Thyroid gland (tissue), 4 donors: ENCODE results near the gene SLC35G3. TPM values are rescaled to one million over a fixed set of nuclear protein-coding genes. Genes with fewer than 3 reads are reported as not detected.
"Not testable (repeated sequence)": the region's sequence is repeated elsewhere in the genome, so short reads cannot be mapped to it uniquely, and the experiment has no call there.

Source experiments
- DNase-seq, 2 donors: peaks; one replicate each; pipeline ENCODE4 v3.0.0-alpha.2; 2019
- H3K27ac ChIP-seq, 3 donors: fragments of 200-600 bp; sonication (generic); 1 replicate in 2 of 3; 2 replicates in 1 of 3; pipeline ENCODE4 v1.5.1; 2016 to 2019; ENCODE audit warnings: mild to moderate bottlenecking in 1 of 3, moderate library complexity in 1 of 3
- H3K27me3 ChIP-seq: fragments of 200-600 bp; sonication (generic); one replicate; pipeline ENCODE4 v1.5.1; 2019
- H3K36me3 ChIP-seq, 2 donors: fragments of 200-600 bp; sonication (generic); one replicate each; pipeline ENCODE4 v1.5.1; 2016 to 2019
- H3K4me1 ChIP-seq, 2 donors: fragments of 200-600 bp; sonication (generic); one replicate each; pipeline ENCODE4 v1.5.1; 2017 to 2019
- H3K4me3 ChIP-seq, 3 donors: fragments of 200-600 bp; sonication (generic); replicated peaks in 1 of 3; 1 replicate in 2 of 3; 2 replicates in 1 of 3; pipeline ENCODE4 v1.5.1; 2016; ENCODE audit warnings: mild to moderate bottlenecking in 1 of 3
- H3K9me3 ChIP-seq: fragments of 200-600 bp; sonication (generic); one replicate; pipeline ENCODE4 v1.5.1; 2017
- POLR2A ChIP-seq, 2 donors: fragments of 450-650 bp; IDR thresholded peaks; one replicate each; pipeline ENCODE4 v1.6.1; 2017; ENCODE audit warnings: antibody characterized with exemption in 2 of 2, mild to moderate bottlenecking in 2 of 2, moderate library complexity in 1 of 2
- WGBS, 2 donors: methylation state at CpG; one replicate each; pipeline ENCODE4 v1.1.5; 2017; 5-methylcytosine and 5-hydroxymethylcytosine counted together
- intact Hi-C: fragments of 100-400 bp; cut with DNase I; formaldehyde crosslinking; loops from one replicate; pipeline ENCODE4 v1.15.1; 2023
- total RNA-seq, 4 donors: library from RNA; depleted of rRNA; stranded (reverse); fragments of >200 nt; gene quantifications; one replicate each; pipeline ENCODE4 v1.2.3, GENCODE V29; 2016
- TF ChIP-seq, protein P1 (sequence below), 6 experiments: fragments of 200-600 bp in 3 of 6; fragments of 450-650 bp in 3 of 6; sonication (generic) in 3 of 6; IDR thresholded peaks; one replicate each; pipeline ENCODE4 v1.5.1; 2016 to 2019; ENCODE audit warnings: antibody characterized with exemption in 6 of 6, mild to moderate bottlenecking in 2 of 6, inconsistent platforms in 1 of 6, moderate library complexity in 1 of 6

Gene SLC35G3
- total RNA-seq, 4 donors from 2014 or later, result not detected

DNA sequence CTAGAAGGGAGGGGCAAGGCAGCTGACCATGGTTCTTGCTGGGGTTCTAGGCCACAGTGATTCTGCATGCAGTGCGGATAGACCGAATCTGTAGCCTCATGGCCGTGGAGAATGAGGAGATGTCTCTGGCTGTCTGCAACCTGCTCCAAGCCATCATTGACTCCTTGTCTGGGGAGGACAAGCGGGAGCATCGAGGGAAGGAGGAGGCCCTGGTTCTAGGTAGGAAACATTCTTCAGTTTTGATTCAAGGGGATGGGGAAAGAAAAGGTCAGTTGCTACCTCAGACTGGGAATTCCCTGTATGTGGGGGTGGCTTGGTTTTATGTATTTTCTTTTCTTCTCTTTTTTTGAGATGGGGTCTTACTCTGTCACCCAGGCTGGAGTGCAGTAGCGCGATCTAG is 38.9 kb downstream of the SLC35G3 start:
- H3K36me3 ChIP-seq, result no peaks in the 10 kb centered on the region
- no peaks in the 10 kb centered on the region for H3K4me1 ChIP-seq
- H3K9me3 ChIP-seq, result no peaks in the 10 kb centered on the region
- H3K4me3 ChIP-seq, result no peak overlapping the region
- H3K27me3 ChIP-seq, result no peaks in the 10 kb centered on the region
- intact Hi-C loops, result no loop called here
- TF ChIP-seq, protein P1, sequence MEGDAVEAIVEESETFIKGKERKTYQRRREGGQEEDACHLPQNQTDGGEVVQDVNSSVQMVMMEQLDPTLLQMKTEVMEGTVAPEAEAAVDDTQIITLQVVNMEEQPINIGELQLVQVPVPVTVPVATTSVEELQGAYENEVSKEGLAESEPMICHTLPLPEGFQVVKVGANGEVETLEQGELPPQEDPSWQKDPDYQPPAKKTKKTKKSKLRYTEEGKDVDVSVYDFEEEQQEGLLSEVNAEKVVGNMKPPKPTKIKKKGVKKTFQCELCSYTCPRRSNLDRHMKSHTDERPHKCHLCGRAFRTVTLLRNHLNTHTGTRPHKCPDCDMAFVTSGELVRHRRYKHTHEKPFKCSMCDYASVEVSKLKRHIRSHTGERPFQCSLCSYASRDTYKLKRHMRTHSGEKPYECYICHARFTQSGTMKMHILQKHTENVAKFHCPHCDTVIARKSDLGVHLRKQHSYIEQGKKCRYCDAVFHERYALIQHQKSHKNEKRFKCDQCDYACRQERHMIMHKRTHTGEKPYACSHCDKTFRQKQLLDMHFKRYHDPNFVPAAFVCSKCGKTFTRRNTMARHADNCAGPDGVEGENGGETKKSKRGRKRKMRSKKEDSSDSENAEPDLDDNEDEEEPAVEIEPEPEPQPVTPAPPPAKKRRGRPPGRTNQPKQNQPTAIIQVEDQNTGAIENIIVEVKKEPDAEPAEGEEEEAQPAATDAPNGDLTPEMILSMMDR (IDR thresholded peaks at IDR 0.05), result no peak
- TF ChIP-seq POLR2A (IDR thresholded peaks at IDR 0.05), result no peak
- DNase-seq, result no peak
- no peak overlapping the region for H3K27ac ChIP-seq
- 92 to 95% methylated on average over 7 of the region's 7 CpGs for WGBS, 2 donors

DNA sequence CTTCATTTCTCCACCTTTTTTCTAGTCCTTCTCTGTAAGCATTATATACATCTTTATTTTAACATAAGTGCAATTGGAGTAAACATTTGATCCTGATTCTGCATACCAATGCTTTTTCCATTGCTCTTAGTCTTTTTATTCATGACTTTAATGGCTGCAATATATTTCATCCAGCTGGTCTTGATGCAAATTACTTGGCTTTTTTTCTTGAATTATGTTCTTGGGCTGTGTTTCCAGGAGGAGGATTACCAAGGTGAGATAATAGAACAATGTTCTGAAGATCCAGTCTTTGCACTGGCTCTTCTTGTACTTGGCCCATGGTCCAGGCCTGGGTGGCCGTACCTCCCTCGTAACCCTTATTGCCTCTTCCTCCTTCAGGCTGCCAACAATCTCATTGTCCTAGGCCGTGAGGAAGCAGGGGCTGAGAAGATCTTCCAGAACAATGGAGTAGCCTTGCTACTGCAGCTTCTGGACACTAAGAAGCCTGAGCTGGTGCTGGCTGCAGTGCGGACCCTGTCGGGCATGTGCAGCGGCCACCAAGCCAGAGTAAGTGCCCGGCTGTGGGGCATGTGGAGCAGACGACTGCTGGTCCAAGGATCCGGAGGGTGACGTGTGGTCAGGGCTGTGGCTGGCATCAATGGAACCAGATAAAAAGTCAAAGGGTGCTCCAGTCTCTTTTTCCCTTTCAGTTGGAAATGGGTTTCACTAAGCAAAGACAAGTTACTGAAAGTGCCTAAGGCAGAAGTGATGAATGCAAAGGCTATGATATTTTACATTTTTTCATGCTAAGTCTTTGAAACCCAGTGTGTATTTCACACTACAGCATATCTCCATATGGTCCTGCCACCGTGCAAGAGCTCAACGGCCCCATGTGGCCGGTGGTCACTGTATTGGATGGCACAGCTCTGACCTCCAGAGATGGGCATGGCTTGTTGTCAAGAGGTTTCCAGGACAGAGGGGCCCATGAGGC is 39.7 kb downstream of the SLC35G3 start:
- no peak overlapping the region for H3K27ac ChIP-seq
- H3K9me3 ChIP-seq, result no peaks in the 10 kb centered on the region
- no peak overlapping the region for H3K4me3 ChIP-seq
- H3K4me1 ChIP-seq, result no peaks in the 10 kb centered on the region
- TF ChIP-seq, protein P1 (IDR thresholded peaks at IDR 0.05), result no peak
- TF ChIP-seq POLR2A (IDR thresholded peaks at IDR 0.05), result no peak
- 88 to 90% methylated on average over 12 to 13 of the region's 13 CpGs for WGBS, 2 donors
- H3K27me3 ChIP-seq, result no peaks in the 10 kb centered on the region
- intact Hi-C loops, result no loop called here
- DNase-seq, result no peak
- H3K36me3 ChIP-seq, result no peaks in the 10 kb centered on the region

DNA sequence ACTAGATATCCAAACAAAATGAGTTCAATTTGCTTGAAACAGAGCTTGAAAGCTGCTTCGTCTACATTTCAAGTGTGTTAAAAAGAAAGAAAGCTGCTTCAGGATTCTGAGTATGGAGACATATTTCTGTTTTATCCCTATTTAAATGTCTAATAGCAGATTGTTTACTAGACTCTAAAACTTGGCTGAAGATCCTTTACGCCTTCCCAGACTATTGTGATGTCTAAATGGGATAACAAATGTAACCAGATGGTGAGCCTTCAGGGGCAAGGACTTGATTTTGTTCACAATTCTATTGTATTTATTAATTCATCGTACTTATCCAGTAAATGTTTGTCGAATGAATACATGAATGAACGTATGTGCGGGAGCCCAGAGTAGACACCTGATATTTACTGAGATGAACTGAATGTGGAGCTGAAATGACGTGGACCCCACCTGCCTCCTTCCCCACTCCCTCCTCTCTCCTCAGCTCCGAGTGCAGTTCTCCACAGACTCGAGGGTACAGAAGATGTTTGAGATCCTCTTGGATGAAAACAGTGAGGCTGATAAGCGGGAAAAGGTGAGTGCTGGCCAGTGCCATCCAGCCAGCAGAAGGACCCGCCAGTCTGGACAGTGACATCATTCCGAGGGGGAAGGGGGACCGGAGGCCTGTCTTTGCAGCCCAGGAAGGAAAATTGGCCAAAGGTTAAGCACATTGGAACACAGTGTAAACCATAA is 41.6 kb downstream of the SLC35G3 start:
- WGBS, 2 donors, result 61 to 63% methylated on average over 13 of the region's 13 CpGs
- no peak for TF ChIP-seq POLR2A (IDR thresholded peaks at IDR 0.05)
- TF ChIP-seq, protein P1 (IDR thresholded peaks at IDR 0.05), result no peak

DNA sequence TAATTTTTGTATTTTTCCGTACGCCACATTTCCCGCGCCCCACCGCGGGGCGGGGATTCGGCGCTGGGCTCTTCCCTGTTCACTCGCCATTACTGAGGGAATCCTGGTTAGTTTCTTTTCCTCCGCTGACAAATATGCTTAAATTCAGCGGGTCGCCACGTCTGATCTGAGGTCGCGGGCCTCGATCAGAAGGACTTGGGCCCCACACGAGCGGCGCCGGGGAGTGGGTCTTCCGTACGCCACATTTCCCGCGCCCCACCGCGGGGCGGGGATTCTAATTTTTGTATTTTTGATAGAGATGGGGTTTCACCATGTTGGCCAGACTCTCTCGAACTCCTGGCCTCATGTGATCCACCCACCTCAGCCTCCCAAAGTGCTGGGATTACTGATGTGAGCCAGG is 43.1 kb downstream of the SLC35G3 start:
- DNase-seq, H3K9me3 ChIP-seq, H3K4me3 ChIP-seq, H3K27me3 ChIP-seq, intact Hi-C loops, H3K27ac ChIP-seq, H3K36me3 ChIP-seq, H3K4me1 ChIP-seq: not testable (repeated sequence)
- WGBS, 2 donors, result 83 to 91% methylated on average over 29 of the region's 29 CpGs

More for the DNA sequence above, 41.6 kb downstream of the SLC35G3 start:
- no peak for DNase-seq
- H3K4me3 ChIP-seq, result no peak overlapping the region
- no peaks in the 10 kb centered on the region for H3K36me3 ChIP-seq
- no peaks in the 10 kb centered on the region for H3K4me1 ChIP-seq
- intact Hi-C loops, result no loop called here
- no peaks in the 10 kb centered on the region for H3K9me3 ChIP-seq
- no peak overlapping the region for H3K27ac ChIP-seq
- H3K27me3 ChIP-seq, result no peaks in the 10 kb centered on the region

DNA sequence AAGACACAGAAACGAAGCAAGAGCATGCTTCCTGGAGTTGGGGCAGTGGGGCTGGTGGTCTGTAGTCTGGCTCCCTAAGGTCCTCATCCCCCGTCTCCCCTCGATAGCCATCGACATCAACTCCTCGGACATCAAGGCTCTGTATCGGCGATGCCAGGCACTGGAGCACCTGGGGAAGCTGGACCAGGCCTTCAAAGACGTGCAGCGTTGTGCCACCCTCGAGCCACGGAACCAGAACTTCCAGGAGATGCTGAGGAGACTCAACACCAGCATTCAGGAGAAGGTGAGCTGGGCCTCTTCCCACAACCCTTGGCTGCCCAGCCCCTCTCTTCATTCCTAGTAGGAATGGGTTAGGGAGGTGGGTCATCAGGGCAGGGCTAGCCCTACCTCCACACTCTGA is 44.3 kb downstream of the SLC35G3 start:
- WGBS, 2 donors, result 94% methylated on average over 7 to 11 of the region's 11 CpGs
- no peaks in the 10 kb centered on the region for H3K27me3 ChIP-seq
- TF ChIP-seq POLR2A (IDR thresholded peaks at IDR 0.05), result no peak
- TF ChIP-seq, protein P1 (IDR thresholded peaks at IDR 0.05), result no peak
- H3K36me3 ChIP-seq, result no peaks in the 10 kb centered on the region
- no peak for DNase-seq
- H3K9me3 ChIP-seq, result no peaks in the 10 kb centered on the region
- no peak overlapping the region for H3K4me3 ChIP-seq
- intact Hi-C loops, result no loop called here
- H3K4me1 ChIP-seq, result no peaks in the 10 kb centered on the region
- no peak overlapping the region for H3K27ac ChIP-seq
